OCI-LY3 (cell line): Measurements from ENCODE around the gene TMEM54.

Experiments
- CTCF ChIP-seq: fragments of 200-600, 300-600 bp; sonication (generic); IDR thresholded peaks from 2 replicates; pipeline ENCODE4 v1.5.1; 2014; ENCODE audit warnings: antibody characterized with exemption, low read length, low read depth
- EZH2phosphoT487 ChIP-seq: fragments of 200-600 bp; shearing (Covaris generic); IDR thresholded peaks from 2 replicates; pipeline ENCODE4 v1.6.1; 2018; ENCODE audit warnings: antibody characterized with exemption, mixed run types, low read depth

DNA sequence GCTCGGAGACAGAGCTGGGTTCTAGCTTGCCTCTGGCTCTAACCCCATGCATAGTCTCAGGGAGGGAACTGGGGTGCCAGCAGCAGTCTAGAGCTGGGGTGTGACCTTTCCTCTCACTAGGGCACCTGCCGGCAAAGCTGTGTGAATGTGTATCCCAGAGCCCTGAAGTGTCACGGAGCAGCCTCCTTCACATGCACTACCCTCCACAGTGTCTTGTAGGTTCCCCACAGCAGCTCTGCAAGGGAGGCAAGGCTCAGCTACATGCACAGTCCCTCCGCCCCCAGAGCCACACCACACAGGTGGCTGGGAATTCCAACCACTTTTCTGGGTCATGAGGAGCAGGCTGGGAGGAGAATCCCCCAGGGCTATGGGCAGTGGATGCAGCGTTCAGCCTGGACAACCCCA is 22.6 kb downstream of the TMEM54 start:
- no peak for TF ChIP-seq EZH2phosphoT487
- no peak for TF ChIP-seq CTCF
